AG09319 (cell line): ENCODE measurements around the gene SERP2.
"Not testable (repeated sequence)": the region's sequence is repeated elsewhere in the genome, so short reads cannot be mapped to it uniquely, and the experiment has no call there.

Source experiments
- DNase-seq: peaks from one replicate; pipeline ENCODE4 v3.0.0-alpha.2; 2010; ENCODE audit warnings: low read depth; ENCODE audit errors: extremely low read depth
- CTCF ChIP-seq: IDR thresholded peaks from 2 replicates; pipeline ENCODE4 v1.5.1; 2011; ENCODE audit warnings: low read depth, mild to moderate bottlenecking, inconsistent platforms, low read length, moderate library complexity

SERP2 gene

GRCh38 chr13:44373601-44374347, at the start of gene SERP2:
Gene SERP2, plus strand, starts transcription at chr13:44373824. Its CDS starts 202 bp downstream, at chr13:44374026.
- TF ChIP-seq CTCF: no peak
- DNase-seq: no peak

- DNase-seq: no peak
- TF ChIP-seq CTCF: no peak
Observed at GRCh38 chr13:44326961-44327360, 46.7 kb upstream of the SERP2 start.

GRCh38 chr13:44329041-44329440, 44.6 kb upstream of the SERP2 start:
- not testable (repeated sequence) for DNase-seq

- DNase-seq: no peak
- TF ChIP-seq CTCF: no peak
Observed at GRCh38 chr13:44329909-44330545, 43.6 kb upstream of the SERP2 start.

- no peak for TF ChIP-seq CTCF
- no peak for DNase-seq
Observed at GRCh38 chr13:44331446-44331845, 42.2 kb upstream of the SERP2 start.

GRCh38 chr13:44331912-44332851, 41.4 kb upstream of the SERP2 start:
- TF ChIP-seq CTCF: no peak
- no peak for DNase-seq

GRCh38 chr13:44333950-44334655, 39.5 kb upstream of the SERP2 start:
- DNase-seq: no peak
- no peak for TF ChIP-seq CTCF
